Suprapubic skin (tissue), 3 donors: ENCODE measurements around the gene SPTY2D1.

ENCODE experiments used
- POLR2AphosphoS5 ChIP-seq, 3 donors: sonication (generic); formaldehyde crosslinking; IDR thresholded peaks; one replicate each; pipeline ENCODE4 v1.6.1; 2017; ENCODE audit warnings: antibody characterized with exemption in 3 of 3
- TF ChIP-seq, protein P1 (sequence below), 2 donors: fragments of 200-600 bp in 1 of 2; fragments of 450-650 bp in 1 of 2; sonication (generic) in 1 of 2; IDR thresholded peaks; one replicate each; pipeline ENCODE4 v1.5.1; 2016 to 2019; ENCODE audit warnings: antibody characterized with exemption in 2 of 2, mild to moderate bottlenecking in 1 of 2, moderate library complexity in 1 of 2

DNA sequence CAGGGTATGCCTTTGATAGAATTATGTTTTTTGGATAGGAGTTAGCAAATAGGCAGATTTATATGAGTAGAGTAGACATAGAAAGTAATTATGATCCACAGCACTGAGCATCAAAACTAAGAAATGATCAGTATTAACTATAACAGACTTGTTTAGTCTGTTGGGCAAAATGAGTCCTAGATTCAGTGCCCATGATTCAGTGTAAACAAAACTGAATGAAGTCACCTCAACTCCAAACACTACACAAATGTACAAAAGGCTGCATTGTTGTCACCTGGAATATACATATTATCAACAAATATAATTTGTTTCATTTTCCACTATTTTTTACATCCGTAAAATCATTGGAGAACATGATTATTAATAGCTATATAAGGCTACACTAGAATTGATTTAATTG, 52.3 kb downstream of the SPTY2D1 start:
- TF ChIP-seq, protein P1, sequence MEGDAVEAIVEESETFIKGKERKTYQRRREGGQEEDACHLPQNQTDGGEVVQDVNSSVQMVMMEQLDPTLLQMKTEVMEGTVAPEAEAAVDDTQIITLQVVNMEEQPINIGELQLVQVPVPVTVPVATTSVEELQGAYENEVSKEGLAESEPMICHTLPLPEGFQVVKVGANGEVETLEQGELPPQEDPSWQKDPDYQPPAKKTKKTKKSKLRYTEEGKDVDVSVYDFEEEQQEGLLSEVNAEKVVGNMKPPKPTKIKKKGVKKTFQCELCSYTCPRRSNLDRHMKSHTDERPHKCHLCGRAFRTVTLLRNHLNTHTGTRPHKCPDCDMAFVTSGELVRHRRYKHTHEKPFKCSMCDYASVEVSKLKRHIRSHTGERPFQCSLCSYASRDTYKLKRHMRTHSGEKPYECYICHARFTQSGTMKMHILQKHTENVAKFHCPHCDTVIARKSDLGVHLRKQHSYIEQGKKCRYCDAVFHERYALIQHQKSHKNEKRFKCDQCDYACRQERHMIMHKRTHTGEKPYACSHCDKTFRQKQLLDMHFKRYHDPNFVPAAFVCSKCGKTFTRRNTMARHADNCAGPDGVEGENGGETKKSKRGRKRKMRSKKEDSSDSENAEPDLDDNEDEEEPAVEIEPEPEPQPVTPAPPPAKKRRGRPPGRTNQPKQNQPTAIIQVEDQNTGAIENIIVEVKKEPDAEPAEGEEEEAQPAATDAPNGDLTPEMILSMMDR (IDR thresholded peaks at IDR 0.05), result no peak
- TF ChIP-seq POLR2AphosphoS5 (IDR thresholded peaks at IDR 0.05), result no peak
